Activated CD4-positive, alpha-beta T cell treated with anti-CD3 and anti-CD28 coated beads, Interleukin-2, amount 50 U/mL, for 48 hours (primary cell): ENCODE results near the gene TMEM80.
"Not testable (repeated sequence)": the region's sequence is repeated elsewhere in the genome, so short reads cannot be mapped to it uniquely, and the experiment has no call there.

Source experiments
- DNase-seq, 2 experiments: peaks; one replicate each; pipeline ENCODE4 v3.0.0-alpha.2; 2020

Gene TMEM80

GRCh38 chr11:695538-696248, at the start of gene TMEM80:
TSS of gene TMEM80 (plus strand) at chr11:695816. CDS start at chr11:695828, 12 bp downstream.
- peak; percentile 98 for DNase-seq

GRCh38 chr11:646214-646613, 49.4 kb upstream of the TMEM80 start:
- no peak for DNase-seq

- not testable (repeated sequence) for DNase-seq
These were observed 47.9 kb upstream of the TMEM80 start for GRCh38 chr11:647672-648158.

- DNase-seq = no peak
These were observed 45.1 kb upstream of the TMEM80 start for GRCh38 chr11:650482-650881.

- DNase-seq = not testable (repeated sequence)
These were observed 42.5 kb upstream of the TMEM80 start for GRCh38 chr11:653136-653535.

GRCh38 chr11:653837-654236, 41.8 kb upstream of the TMEM80 start:
- DNase-seq = no peak

- not testable (repeated sequence) for DNase-seq
These were observed 41.2 kb upstream of the TMEM80 start for GRCh38 chr11:654444-654843.

- DNase-seq = no peak
These were observed 40.4 kb upstream of the TMEM80 start for GRCh38 chr11:655036-655726.

GRCh38 chr11:656426-656825, 39.2 kb upstream of the TMEM80 start:
- no peak for DNase-seq

GRCh38 chr11:656866-657265, 38.8 kb upstream of the TMEM80 start:
- DNase-seq = no peak

- no peak for DNase-seq
These were observed 37.9 kb upstream of the TMEM80 start for GRCh38 chr11:657691-658126.

- DNase-seq = no peak
These were observed 36.0 kb upstream of the TMEM80 start for GRCh38 chr11:659532-660085.

GRCh38 chr11:660281-660680, 35.3 kb upstream of the TMEM80 start:
- DNase-seq = no peak

GRCh38 chr11:660681-661444, 34.8 kb upstream of the TMEM80 start:
- no peak for DNase-seq

- DNase-seq = peak; percentile 46 to 56
These were observed 32.8 kb upstream of the TMEM80 start for GRCh38 chr11:662689-663274.

GRCh38 chr11:665062-665703, 30.4 kb upstream of the TMEM80 start:
- no peak for DNase-seq

GRCh38 chr11:665704-666281, 29.8 kb upstream of the TMEM80 start:
- DNase-seq = no peak

- DNase-seq = no peak
These were observed 21.8 kb upstream of the TMEM80 start for GRCh38 chr11:673866-674265.

GRCh38 chr11:674406-674805, 21.2 kb upstream of the TMEM80 start:
- DNase-seq = no peak

GRCh38 chr11:678297-678696, 17.3 kb upstream of the TMEM80 start:
- no peak for DNase-seq

- no peak for DNase-seq
These were observed 16.1 kb upstream of the TMEM80 start for GRCh38 chr11:679271-680207.
